Measurements from ENCODE around the gene SLC27A6. TPM values are rescaled to one million over a fixed set of nuclear protein-coding genes. Genes with fewer than 3 reads are reported as not detected.

The SLC27A6 gene
- total and polyA plus RNA-seq, 2 of the 13 experiments (the other 11 are each of a cell fraction or from before 2014, with no cell fraction given), result not detected

- ATAC-seq (no peak), FAIRE-seq (no peak), DNase-seq (ENCODE audit: low spot score) (no peak)
- intact Hi-C loops (cut with micrococcal nuclease; ENCODE audit: unreplicated experiment) (loop anchor here (1.0 kb wide), 1 partner anchor 19 kb away; no protein-coding TSS in a partner anchor), in situ Hi-C loops (cut with HindIII; ENCODE audit: extremely low pct_ligation_motif_present, low pct_unique_long_range_greater_than_20kb) (no loop called here)
- no TSS peak for BruUV-seq (replicated peaks)
- under 1% methylated on average over 4 of the region's 4 CpGs for WGBS (ENCODE audit: low lambda C conversion rate)
- H3K4me3 ChIP-seq (replicated peaks in 1 of 3; ENCODE audit: insufficient read depth in 1 of 3, low read depth in 2 of 3, low read length in 3 of 3), result no peak overlapping the region
- H3K36me3 ChIP-seq (replicated peaks in 1 of 2; ENCODE audit: control insufficient read depth in 1 of 2, insufficient read depth in 2 of 2, low read length in 2 of 2), result no peaks in the 10 kb centered on the region
- H3K9me3 ChIP-seq (ENCODE audit: low read length), result peaks cover 4% of the 10 kb centered on the region; the same call in 1 of the 2 replicates
- H2AFZ ChIP-seq (ENCODE audit: low read length), result no peak overlapping the region
- H4K20me1 ChIP-seq (ENCODE audit: insufficient read depth, low read length), result no peaks in the 10 kb centered on the region
- no peak overlapping the region for H3K4me2 ChIP-seq (ENCODE audit: low read depth, low read length)
- POLR2A ChIA-PET, result no interaction called here
- TF ChIP-seq ZNF354B (CRISPR knock-in tag; IDR thresholded peaks at IDR 0.05), result no peak
- TF ChIP-seq DR1 (CRISPR knock-in tag; IDR thresholded peaks at IDR 0.05), result no peak
- no peak for TF ChIP-seq HOMEZ (CRISPR knock-in tag; IDR thresholded peaks at IDR 0.05; ENCODE audit: low read depth)
- no peak for TF ChIP-seq HOXA5 (CRISPR knock-in tag; IDR thresholded peaks at IDR 0.05)
- TF ChIP-seq ZNF17 (CRISPR knock-in tag; IDR thresholded peaks at IDR 0.05), result no peak
- no peak overlapping the region for H3K9ac ChIP-seq (ENCODE audit: insufficient read depth, low read depth, low read length)
- H3K27me3 ChIP-seq (ENCODE audit: control insufficient read depth in 1 of 2, insufficient read depth in 2 of 2, low read length in 2 of 2), result no peaks in the 10 kb centered on the region
- no peaks in the 10 kb centered on the region for H3K4me1 ChIP-seq (ENCODE audit: insufficient read depth, low read length)
- no peaks in the 10 kb centered on the region for H3K79me2 ChIP-seq (ENCODE audit: insufficient read depth, low read length)
- H3K27ac ChIP-seq (ENCODE audit: extremely low read length, insufficient read depth, low read length), result no peak overlapping the region
- CTCF ChIA-PET (ENCODE audit: low intra/inter-chr PET ratio, low total read pairs), result no interaction called here
These were observed 76.1 kb downstream of the SLC27A6 start for GRCh38 chr5:129041196-129041881.

DNA sequence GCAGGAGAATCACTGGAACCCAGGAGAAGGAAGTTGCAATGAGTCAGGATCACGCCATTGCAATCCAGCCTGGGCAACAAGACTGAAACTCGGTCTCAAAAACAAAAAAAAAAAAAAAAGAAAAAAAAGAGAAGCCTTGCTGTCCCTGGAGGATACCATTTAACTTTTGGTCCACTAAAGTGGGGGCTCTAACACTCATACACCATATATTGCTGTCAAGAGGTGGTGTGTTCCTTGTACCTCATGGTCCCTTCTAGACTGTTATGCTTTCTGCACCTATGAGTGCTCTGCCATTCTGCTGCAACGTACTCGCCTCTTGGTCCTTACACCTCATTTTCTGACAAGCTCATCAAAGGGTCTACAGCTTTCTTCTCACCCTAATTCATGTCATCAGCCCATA, 77.0 kb downstream of the SLC27A6 start:
- FAIRE-seq, result no peak
- CTCF ChIA-PET (ENCODE audit: low intra/inter-chr PET ratio, low total read pairs), result no interaction called here
- ATAC-seq, result no peak
- in situ Hi-C loops (cut with HindIII; ENCODE audit: extremely low pct_ligation_motif_present, low pct_unique_long_range_greater_than_20kb), result no loop called here
- intact Hi-C loops (cut with micrococcal nuclease; ENCODE audit: unreplicated experiment), result no loop called here
- no TSS peak for BruUV-seq (replicated peaks)
- WGBS (ENCODE audit: low lambda C conversion rate), result 26% methylated on average over 4 of the region's 4 CpGs
- Histone ChIP-seq H3K4me1 (ENCODE audit: insufficient read depth, low read length) (no peaks in the 10 kb centered on the region), H2AFZ (ENCODE audit: low read length) (no peak overlapping the region), H3K9me3 (ENCODE audit: low read length) (peaks cover 4% of the 10 kb centered on the region; the same call in 1 of the 2 replicates), H3K79me2 (ENCODE audit: insufficient read depth, low read length) (no peaks in the 10 kb centered on the region), H3K9ac (ENCODE audit: insufficient read depth, low read depth, low read length) (no peak overlapping the region), H3K4me3 (replicated peaks in 1 of 3; ENCODE audit: insufficient read depth in 1 of 3, low read depth in 2 of 3, low read length in 3 of 3) (no peak overlapping the region), H3K27ac (ENCODE audit: extremely low read length, insufficient read depth, low read length) (no peak overlapping the region), H3K27me3 (ENCODE audit: control insufficient read depth in 1 of 2, insufficient read depth in 2 of 2, low read length in 2 of 2) (no peaks in the 10 kb centered on the region), H3K4me2 (ENCODE audit: low read depth, low read length) (no peak overlapping the region), H3K36me3 (replicated peaks in 1 of 2; ENCODE audit: control insufficient read depth in 1 of 2, insufficient read depth in 2 of 2, low read length in 2 of 2) (no peaks in the 10 kb centered on the region), H4K20me1 (ENCODE audit: insufficient read depth, low read length) (no peaks in the 10 kb centered on the region)
- TF ChIP-seq MXI1 (IDR thresholded peaks at IDR 0.05; ENCODE audit: borderline replicate concordance, low read depth, low read length) (no peak), ZNF451 (CRISPR knock-in tag; IDR thresholded peaks at IDR 0.05) (no peak), NAIF1 (CRISPR knock-in tag; IDR thresholded peaks at IDR 0.05; ENCODE audit: borderline replicate concordance) (no peak), CBX5 (CRISPR knock-in tag; IDR thresholded peaks at IDR 0.05; ENCODE audit: borderline replicate concordance) (no peak), KLF6 (CRISPR knock-in tag; IDR thresholded peaks at IDR 0.05) (no peak), RXRA (CRISPR knock-in tag; IDR thresholded peaks at IDR 0.05) (no peak), ZNF569 (CRISPR knock-in tag; IDR thresholded peaks at IDR 0.05; ENCODE audit: borderline replicate concordance) (no peak), CC2D1A (CRISPR knock-in tag; IDR thresholded peaks at IDR 0.05) (no peak), ATF7-NPFF (CRISPR knock-in tag; IDR thresholded peaks at IDR 0.05; ENCODE audit: low read depth) (no peak), NKX3-1 (CRISPR knock-in tag; IDR thresholded peaks at IDR 0.05) (no peak), FOXK1 (CRISPR knock-in tag; IDR thresholded peaks at IDR 0.05; ENCODE audit: borderline replicate concordance, low read depth) (no peak), SMC3 (IDR thresholded peaks at IDR 0.05; ENCODE audit: low read length) (no peak)
- TF ChIP-seq, protein P1, sequence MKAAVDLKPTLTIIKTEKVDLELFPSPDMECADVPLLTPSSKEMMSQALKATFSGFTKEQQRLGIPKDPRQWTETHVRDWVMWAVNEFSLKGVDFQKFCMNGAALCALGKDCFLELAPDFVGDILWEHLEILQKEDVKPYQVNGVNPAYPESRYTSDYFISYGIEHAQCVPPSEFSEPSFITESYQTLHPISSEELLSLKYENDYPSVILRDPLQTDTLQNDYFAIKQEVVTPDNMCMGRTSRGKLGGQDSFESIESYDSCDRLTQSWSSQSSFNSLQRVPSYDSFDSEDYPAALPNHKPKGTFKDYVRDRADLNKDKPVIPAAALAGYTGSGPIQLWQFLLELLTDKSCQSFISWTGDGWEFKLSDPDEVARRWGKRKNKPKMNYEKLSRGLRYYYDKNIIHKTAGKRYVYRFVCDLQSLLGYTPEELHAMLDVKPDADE (CRISPR knock-in tag; IDR thresholded peaks at IDR 0.05), result no peak
- no peak for DNase-seq (ENCODE audit: low spot score)
- POLR2A ChIA-PET, result no interaction called here
